Stimulated activated CD4-positive, alpha-beta T cell treated with anti-CD3 and anti-CD28 coated beads, Interleukin-12 subunit alpha, Interleukin-12 subunit beta, amount 100 ng/mL, for 24 hours (primary cell): ENCODE measurements around the gene ANXA4.
"Not testable (repeated sequence)": the region's sequence is repeated elsewhere in the genome, so short reads cannot be mapped to it uniquely, and the experiment has no call there.

Source experiments
- DNase-seq, 2 experiments: peaks; one replicate each; pipeline ENCODE4 v3.0.0-alpha.2; 2020; ENCODE audit warnings: low read depth in 2 of 2

Gene ANXA4

GRCh38 chr2:69753659-69754363 lies 11.9 kb downstream of the ANXA4 start:
- DNase-seq, result no peak

- DNase-seq, result no peak
These were observed 12.7 kb downstream of the ANXA4 start for GRCh38 chr2:69754633-69755032.

GRCh38 chr2:69755862-69756467 lies 14.0 kb downstream of the ANXA4 start:
- DNase-seq, result no peak

- no peak for DNase-seq
These were observed 20.1 kb downstream of the ANXA4 start for GRCh38 chr2:69762025-69762424.

- no peak for DNase-seq
These were observed 20.9 kb downstream of the ANXA4 start for GRCh38 chr2:69762513-69763494.

- DNase-seq, result not testable (repeated sequence)
These were observed 21.9 kb downstream of the ANXA4 start for GRCh38 chr2:69763831-69764230.

GRCh38 chr2:69764286-69765095 lies 22.6 kb downstream of the ANXA4 start:
- no peak for DNase-seq

- DNase-seq, result no peak
These were observed 23.1 kb downstream of the ANXA4 start for GRCh38 chr2:69765096-69765380.

GRCh38 chr2:69766014-69766413 lies 24.1 kb downstream of the ANXA4 start:
- no peak for DNase-seq

GRCh38 chr2:69767034-69767433 lies 25.1 kb downstream of the ANXA4 start:
- no peak for DNase-seq

- no peak for DNase-seq
These were observed 26.3 kb downstream of the ANXA4 start for GRCh38 chr2:69768235-69768634.

- no peak for DNase-seq
These were observed 26.9 kb downstream of the ANXA4 start for GRCh38 chr2:69768789-69769188.

- no peak for DNase-seq
These were observed 27.3 kb downstream of the ANXA4 start for GRCh38 chr2:69769272-69769671.

- DNase-seq, result no peak
These were observed 28.3 kb downstream of the ANXA4 start for GRCh38 chr2:69770193-69770702.

- DNase-seq, result no peak
These were observed 28.8 kb downstream of the ANXA4 start for GRCh38 chr2:69770747-69771146.

GRCh38 chr2:69771461-69771860 lies 29.5 kb downstream of the ANXA4 start:
- no peak for DNase-seq

GRCh38 chr2:69773206-69773605 lies 31.3 kb downstream of the ANXA4 start:
- no peak for DNase-seq

GRCh38 chr2:69774258-69774983 lies 32.5 kb downstream of the ANXA4 start:
- DNase-seq, result not testable (repeated sequence)

- DNase-seq, result no peak
These were observed 33.3 kb downstream of the ANXA4 start for GRCh38 chr2:69774984-69775982.
